Naive B cell (primary cell): ENCODE results near the gene ARFGAP1. TPM values are rescaled to one million over a fixed set of nuclear protein-coding genes. Genes with fewer than 3 reads are reported as not detected.
A peak's percentile ranks its signal among the peaks of the same experiment; 100 is the strongest.

Experiments used
- ATAC-seq, 2 donors: fragments of 150-1000 bp; cut with Tn5 transposase; 2 replicates each; pipeline ENCODE4 v1.10.0; 2021; ENCODE audit warnings: low read depth in 2 of 2, mild to moderate bottlenecking in 2 of 2, moderate library complexity in 2 of 2
- DNase-seq: peaks from one replicate; pipeline ENCODE4 v3.0.0; 2022
- H3K27ac Mint-ChIP-seq, 6 donors: one replicate each; pipeline ENCODE4 v1.8.0; 2020 to 2022; ENCODE audit warnings: mild to moderate bottlenecking in 6 of 6, mixed read lengths in 6 of 6, moderate library complexity in 5 of 6, inconsistent platforms in 2 of 6
- H3K27me3 Mint-ChIP-seq, 3 donors: one replicate each; pipeline ENCODE4 v1.8.0; 2021 to 2022; ENCODE audit warnings: mixed read lengths in 3 of 3, mild to moderate bottlenecking in 1 of 3
- H3K36me3 Mint-ChIP-seq, 2 donors: one replicate each; pipeline ENCODE4 v1.8.0; 2020 to 2022; ENCODE audit warnings: mixed read lengths in 2 of 2, inconsistent platforms in 1 of 2, mild to moderate bottlenecking in 1 of 2
- H3K4me1 Mint-ChIP-seq, 3 donors: one replicate each; pipeline ENCODE4 v1.8.0; 2020 to 2022; ENCODE audit warnings: mixed read lengths in 3 of 3, inconsistent platforms in 1 of 3, mild to moderate bottlenecking in 1 of 3, moderate library complexity in 1 of 3
- H3K4me3 Mint-ChIP-seq, 8 donors: one replicate each; pipeline ENCODE4 v1.8.0; 2020 to 2022; ENCODE audit warnings: mild to moderate bottlenecking in 8 of 8, mixed read lengths in 8 of 8, moderate library complexity in 8 of 8, inconsistent platforms in 2 of 8
- H3K9me3 Mint-ChIP-seq, 7 donors: one replicate each; pipeline ENCODE4 v1.8.0; 2020 to 2022; ENCODE audit warnings: mixed read lengths in 7 of 7, mild to moderate bottlenecking in 5 of 7, inconsistent platforms in 2 of 7, moderate library complexity in 1 of 7
- polyA plus RNA-seq, 6 donors: library from polyadenylated mRNA; unstranded; fragments of 300-500 nt; fragmentation: Illumina TruSeq; gene quantifications; one replicate each; pipeline ENCODE4 v1.2.3, GENCODE V29; 2021; ENCODE audit warnings: low read depth in 6 of 6

Gene ARFGAP1
- polyA plus RNA-seq, 6 donors from 2014 or later, result 8.2 to 17.7 (median 11.7) TPM

GRCh38 chr20:63268256-63268655, 4.4 kb upstream of the ARFGAP1 start:
- peaks cover 0 to 1% (median 0%) of the 10 kb centered on the region in 7 donors for H3K9me3 Mint-ChIP-seq
- peak overlapping the region in 1 of 8 donors; percentile 45 for H3K4me3 Mint-ChIP-seq
- ATAC-seq (no peak), DNase-seq (no peak)
- H3K4me1 Mint-ChIP-seq, result peaks cover 4 to 14% (median 6%) of the 10 kb centered on the region in 3 donors
- H3K27ac Mint-ChIP-seq, result peak overlapping the region in 2 of 6 donors; percentile 15 to 86
- no peaks in the 10 kb centered on the region for H3K36me3 Mint-ChIP-seq
- peaks cover 9 to 39% (median 25%) of the 10 kb centered on the region in 3 donors for H3K27me3 Mint-ChIP-seq

- Mint-ChIP-seq H3K27ac (no peak overlapping the region), H3K9me3 (peaks cover 0 to 1% (median 0%) of the 10 kb centered on the region in 7 donors), H3K27me3 (peaks cover 9 to 33% (median 24%) of the 10 kb centered on the region in 3 donors), H3K36me3 (no peaks in the 10 kb centered on the region), H3K4me3 (peak overlapping the region in 2 of 8 donors; percentile 52 to 93), H3K4me1 (peaks cover 9 to 20% (median 12%) of the 10 kb centered on the region in 3 donors)
- DNase-seq (no peak), ATAC-seq (no peak)
These were observed 3.8 kb upstream of the ARFGAP1 start for GRCh38 chr20:63268671-63269439.

GRCh38 chr20:63269724-63270123, 2.9 kb upstream of the ARFGAP1 start:
- Mint-ChIP-seq H3K4me3 (peak overlapping the region in 2 of 8 donors; percentile 64 to 93), H3K27ac (no peak overlapping the region), H3K4me1 (peaks cover 15 to 26% (median 18%) of the 10 kb centered on the region in 3 donors), H3K36me3 (no peaks in the 10 kb centered on the region), H3K9me3 (no peaks in the 10 kb centered on the region), H3K27me3 (peaks cover 9 to 24% (median 15%) of the 10 kb centered on the region in 3 donors)
- no peak for DNase-seq
- no peak for ATAC-seq

GRCh38 chr20:63270606-63271325, 1.8 kb upstream of the ARFGAP1 start:
- no peaks in the 10 kb centered on the region for H3K9me3 Mint-ChIP-seq
- ATAC-seq, result no peak
- H3K4me3 Mint-ChIP-seq, result peak overlapping the region in 7 of 8 donors; percentile 25 to 93 (median 87)
- no peaks in the 10 kb centered on the region for H3K36me3 Mint-ChIP-seq
- peak overlapping the region in 4 of 6 donors; percentile 14 to 92 (median 71) for H3K27ac Mint-ChIP-seq
- peaks cover 17 to 37% (median 28%) of the 10 kb centered on the region in 3 donors for H3K4me1 Mint-ChIP-seq
- no peak for DNase-seq
- peaks cover 9 to 14% (median 13%) of the 10 kb centered on the region in 3 donors for H3K27me3 Mint-ChIP-seq

- no peak for ATAC-seq
- no peaks in the 10 kb centered on the region for H3K36me3 Mint-ChIP-seq
These were observed 506 bp downstream of the ARFGAP1 start for GRCh38 chr20:63273059-63273579.

GRCh38 chr20:63273635-63274380, 1.2 kb downstream of the ARFGAP1 start:
- DNase-seq (no peak), ATAC-seq (no peak)
- Mint-ChIP-seq H3K4me1 (peaks cover 17 to 37% (median 33%) of the 10 kb centered on the region in 3 donors), H3K9me3 (no peaks in the 10 kb centered on the region), H3K36me3 (no peaks in the 10 kb centered on the region), H3K27me3 (peaks cover 0 to 4% (median 0%) of the 10 kb centered on the region in 3 donors), H3K27ac (peak overlapping the region; percentile 63 to 94 (median 88)), H3K4me3 (peak overlapping the region; percentile 87 to 95 (median 92))

More at GRCh38 chr20:63273059-63273579, 506 bp downstream of the ARFGAP1 start:
- H3K4me1 Mint-ChIP-seq, result peaks cover 17 to 37% (median 33%) of the 10 kb centered on the region in 3 donors
- H3K27ac Mint-ChIP-seq, result peak overlapping the region; percentile 63 to 96 (median 90)
- H3K4me3 Mint-ChIP-seq, result peak overlapping the region; percentile 87 to 95 (median 92)
- no peak for DNase-seq
- H3K9me3 Mint-ChIP-seq, result no peaks in the 10 kb centered on the region
- H3K27me3 Mint-ChIP-seq, result peaks cover under 1 to 4% (median under 1%) of the 10 kb centered on the region in 3 donors

- ATAC-seq (no peak), DNase-seq (no peak)
- H3K27ac Mint-ChIP-seq, result peak overlapping the region in 3 of 6 donors; percentile 62 to 87 (median 79)
- H3K27me3 Mint-ChIP-seq, result peaks cover 0 to 3% (median 0%) of the 10 kb centered on the region in 3 donors
- H3K9me3 Mint-ChIP-seq, result no peaks in the 10 kb centered on the region
- H3K36me3 Mint-ChIP-seq, result no peaks in the 10 kb centered on the region
- H3K4me3 Mint-ChIP-seq, result peak overlapping the region; percentile 3 to 81 (median 46)
- peaks cover 17 to 37% (median 35%) of the 10 kb centered on the region in 3 donors for H3K4me1 Mint-ChIP-seq
These were observed 2.0 kb downstream of the ARFGAP1 start for GRCh38 chr20:63274381-63275228.

- Mint-ChIP-seq H3K27me3 (no peaks in the 10 kb centered on the region), H3K36me3 (no peaks in the 10 kb centered on the region), H3K4me1 (peaks cover 17 to 35% (median 35%) of the 10 kb centered on the region in 3 donors), H3K27ac (peak overlapping the region in 1 of 6 donors; percentile 41), H3K9me3 (no peaks in the 10 kb centered on the region), H3K4me3 (peak overlapping the region in 1 of 8 donors; percentile 77)
- ATAC-seq (no peak), DNase-seq (no peak)
These were observed 3.2 kb downstream of the ARFGAP1 start for GRCh38 chr20:63275825-63276224.

GRCh38 chr20:63276956-63277355, 4.3 kb downstream of the ARFGAP1 start:
- no peak overlapping the region for H3K27ac Mint-ChIP-seq
- H3K36me3 Mint-ChIP-seq, result no peaks in the 10 kb centered on the region
- H3K4me1 Mint-ChIP-seq, result peaks cover 14 to 30% (median 25%) of the 10 kb centered on the region in 3 donors
- H3K4me3 Mint-ChIP-seq, result peak overlapping the region in 1 of 8 donors; percentile 77
- no peak for ATAC-seq
- H3K9me3 Mint-ChIP-seq, result no peaks in the 10 kb centered on the region
- no peaks in the 10 kb centered on the region for H3K27me3 Mint-ChIP-seq
- DNase-seq, result no peak

GRCh38 chr20:63277466-63278272, 5.1 kb downstream of the ARFGAP1 start:
- no peaks in the 10 kb centered on the region for H3K9me3 Mint-ChIP-seq
- peaks cover 14 to 30% (median 25%) of the 10 kb centered on the region in 3 donors for H3K4me1 Mint-ChIP-seq
- H3K36me3 Mint-ChIP-seq, result no peaks in the 10 kb centered on the region
- H3K27me3 Mint-ChIP-seq, result no peaks in the 10 kb centered on the region
- ATAC-seq (no peak), DNase-seq (no peak)
- peak overlapping the region in 1 of 6 donors; percentile 15 for H3K27ac Mint-ChIP-seq
- peak overlapping the region in 1 of 8 donors; percentile 15 for H3K4me3 Mint-ChIP-seq

- Mint-ChIP-seq H3K27me3 (no peaks in the 10 kb centered on the region), H3K4me1 (peaks cover 10 to 25% (median 20%) of the 10 kb centered on the region in 3 donors), H3K4me3 (no peak overlapping the region), H3K27ac (peak overlapping the region in 1 of 6 donors; percentile 47), H3K9me3 (no peaks in the 10 kb centered on the region), H3K36me3 (no peaks in the 10 kb centered on the region)
- no peak for DNase-seq
- ATAC-seq, result no peak
These were observed 6.0 kb downstream of the ARFGAP1 start for GRCh38 chr20:63278661-63279060.
